ENCODE measurements around the gene ATP2B2. TPM values are rescaled to one million over a fixed set of nuclear protein-coding genes. Genes with fewer than 3 reads are reported as not detected.

ATP2B2 gene
- total RNA-seq, 1 experiment from 2014 or later = not detected

DNA sequence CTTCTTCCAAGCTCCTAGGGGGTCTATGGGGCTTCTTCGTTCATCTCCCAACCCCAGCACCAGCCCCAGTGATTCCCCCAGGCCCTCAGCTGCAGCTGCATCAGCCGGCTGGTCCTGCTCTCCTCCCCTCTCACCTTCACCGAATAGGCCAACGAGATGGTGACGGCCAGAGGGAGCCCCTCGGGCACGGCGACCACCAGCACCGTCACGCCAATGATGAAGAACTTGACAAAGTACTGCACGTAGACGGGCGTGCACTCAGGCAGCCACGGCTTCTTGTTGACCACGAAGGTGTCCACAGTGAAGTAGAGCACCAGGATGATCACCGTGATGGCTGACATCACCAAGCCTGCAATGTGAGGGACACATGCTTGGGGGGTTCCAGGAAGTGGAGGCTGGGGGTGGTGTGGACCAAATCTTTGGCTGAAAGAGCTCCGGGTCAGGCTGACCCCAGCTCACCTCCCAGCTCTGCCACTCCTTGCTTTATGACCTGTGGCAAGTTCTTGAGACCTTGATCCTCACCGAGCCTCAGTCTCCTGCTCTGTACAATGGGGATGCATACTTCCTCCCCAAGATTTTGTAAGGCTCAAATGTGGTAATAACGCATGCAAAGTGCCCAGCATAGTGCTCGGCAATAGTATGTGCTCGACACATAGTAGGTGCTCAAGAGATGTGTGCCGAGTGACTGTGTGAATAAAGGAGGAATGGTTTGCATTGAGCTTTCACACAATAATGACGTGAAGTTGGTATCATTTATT is 129.9 kb downstream of the ATP2B2 start:
- Histone ChIP-seq H3K79me2 (ENCODE audit: insufficient read depth, low read length) (no peaks in the 10 kb centered on the region), H3K9me3 (ENCODE audit: control insufficient read depth in 1 of 2, insufficient read depth in 1 of 2, low read depth in 1 of 2, low read length in 2 of 2) (no peaks in the 10 kb centered on the region), H3K36me3 (ENCODE audit: control insufficient read depth in 1 of 2, insufficient read depth in 2 of 2, low read length in 2 of 2) (no peaks in the 10 kb centered on the region), H4K20me1 (ENCODE audit: insufficient read depth) (no peaks in the 10 kb centered on the region), H3K4me2 (ENCODE audit: low read length) (no peak overlapping the region), H3K27me3 (ENCODE audit: insufficient read depth, low read length) (no peaks in the 10 kb centered on the region), H3K27ac (ENCODE audit: low read depth, low read length) (no peak overlapping the region), H3K9ac (ENCODE audit: low read length) (no peak overlapping the region), H3K4me1 (ENCODE audit: control insufficient read depth in 1 of 2, insufficient read depth in 2 of 2, low read length in 2 of 2) (peaks cover 18 to 29% of the 10 kb centered on the region in 2 experiments), H3K4me3 (replicated peaks in 1 of 2; ENCODE audit: low read depth in 1 of 2, low read length in 2 of 2) (no peak overlapping the region), H2AFZ (ENCODE audit: low read depth, low read length, poor library complexity, severe bottlenecking) (no peak overlapping the region), H3K9me2 (ENCODE audit: insufficient read depth) (no peaks in the 10 kb centered on the region)
- no TSS peak for BruUV-seq (replicated peaks)
- CTCF ChIA-PET = no interaction called here
- ATAC-seq = no peak
- TF ChIP-seq FOSL1 (IDR thresholded peaks at IDR 0.05; ENCODE audit: low read depth) (no peak), EGR1 (IDR thresholded peaks at IDR 0.05; ENCODE audit: low read depth) (no peak), JUND (IDR thresholded peaks at IDR 0.05) (no peak), ZNF274 (IDR thresholded peaks at IDR 0.05; ENCODE audit: low read depth, low read length) (no peak), EZH2phosphoT487 (IDR thresholded peaks at IDR 0.05; ENCODE audit: borderline replicate concordance) (no peak), POLR2AphosphoS5 (IDR thresholded peaks at IDR 0.05; ENCODE audit: low read depth, low read length) (no peak), SRF (IDR thresholded peaks at IDR 0.05; ENCODE audit: low read depth) (no peak), TCF7L2 (IDR thresholded peaks at IDR 0.05; ENCODE audit: borderline replicate concordance, extremely low read depth, insufficient read depth, insufficient read length) (no peak), SIN3A (IDR thresholded peaks at IDR 0.05; ENCODE audit: low read depth) (no peak), POLR2A (IDR thresholded peaks at IDR 0.05; ENCODE audit: borderline replicate concordance, extremely low read depth, insufficient read depth, insufficient read length) (no peak), YY1 (IDR thresholded peaks at IDR 0.05; ENCODE audit: extremely low read depth, insufficient replicate concordance, low read depth, low read length) (no peak), SP1 (IDR thresholded peaks at IDR 0.05; ENCODE audit: low read depth) (no peak)
- TF ChIP-seq, protein P1, sequence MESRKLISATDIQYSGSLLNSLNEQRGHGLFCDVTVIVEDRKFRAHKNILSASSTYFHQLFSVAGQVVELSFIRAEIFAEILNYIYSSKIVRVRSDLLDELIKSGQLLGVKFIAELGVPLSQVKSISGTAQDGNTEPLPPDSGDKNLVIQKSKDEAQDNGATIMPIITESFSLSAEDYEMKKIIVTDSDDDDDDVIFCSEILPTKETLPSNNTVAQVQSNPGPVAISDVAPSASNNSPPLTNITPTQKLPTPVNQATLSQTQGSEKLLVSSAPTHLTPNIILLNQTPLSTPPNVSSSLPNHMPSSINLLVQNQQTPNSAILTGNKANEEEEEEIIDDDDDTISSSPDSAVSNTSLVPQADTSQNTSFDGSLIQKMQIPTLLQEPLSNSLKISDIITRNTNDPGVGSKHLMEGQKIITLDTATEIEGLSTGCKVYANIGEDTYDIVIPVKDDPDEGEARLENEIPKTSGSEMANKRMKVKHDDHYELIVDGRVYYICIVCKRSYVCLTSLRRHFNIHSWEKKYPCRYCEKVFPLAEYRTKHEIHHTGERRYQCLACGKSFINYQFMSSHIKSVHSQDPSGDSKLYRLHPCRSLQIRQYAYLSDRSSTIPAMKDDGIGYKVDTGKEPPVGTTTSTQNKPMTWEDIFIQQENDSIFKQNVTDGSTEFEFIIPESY (IDR thresholded peaks at IDR 0.05; ENCODE audit: extremely low read depth, insufficient replicate concordance, low read length) = no peak
- TF ChIP-seq, protein P2, sequence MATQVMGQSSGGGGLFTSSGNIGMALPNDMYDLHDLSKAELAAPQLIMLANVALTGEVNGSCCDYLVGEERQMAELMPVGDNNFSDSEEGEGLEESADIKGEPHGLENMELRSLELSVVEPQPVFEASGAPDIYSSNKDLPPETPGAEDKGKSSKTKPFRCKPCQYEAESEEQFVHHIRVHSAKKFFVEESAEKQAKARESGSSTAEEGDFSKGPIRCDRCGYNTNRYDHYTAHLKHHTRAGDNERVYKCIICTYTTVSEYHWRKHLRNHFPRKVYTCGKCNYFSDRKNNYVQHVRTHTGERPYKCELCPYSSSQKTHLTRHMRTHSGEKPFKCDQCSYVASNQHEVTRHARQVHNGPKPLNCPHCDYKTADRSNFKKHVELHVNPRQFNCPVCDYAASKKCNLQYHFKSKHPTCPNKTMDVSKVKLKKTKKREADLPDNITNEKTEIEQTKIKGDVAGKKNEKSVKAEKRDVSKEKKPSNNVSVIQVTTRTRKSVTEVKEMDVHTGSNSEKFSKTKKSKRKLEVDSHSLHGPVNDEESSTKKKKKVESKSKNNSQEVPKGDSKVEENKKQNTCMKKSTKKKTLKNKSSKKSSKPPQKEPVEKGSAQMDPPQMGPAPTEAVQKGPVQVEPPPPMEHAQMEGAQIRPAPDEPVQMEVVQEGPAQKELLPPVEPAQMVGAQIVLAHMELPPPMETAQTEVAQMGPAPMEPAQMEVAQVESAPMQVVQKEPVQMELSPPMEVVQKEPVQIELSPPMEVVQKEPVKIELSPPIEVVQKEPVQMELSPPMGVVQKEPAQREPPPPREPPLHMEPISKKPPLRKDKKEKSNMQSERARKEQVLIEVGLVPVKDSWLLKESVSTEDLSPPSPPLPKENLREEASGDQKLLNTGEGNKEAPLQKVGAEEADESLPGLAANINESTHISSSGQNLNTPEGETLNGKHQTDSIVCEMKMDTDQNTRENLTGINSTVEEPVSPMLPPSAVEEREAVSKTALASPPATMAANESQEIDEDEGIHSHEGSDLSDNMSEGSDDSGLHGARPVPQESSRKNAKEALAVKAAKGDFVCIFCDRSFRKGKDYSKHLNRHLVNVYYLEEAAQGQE (IDR thresholded peaks at IDR 0.05; ENCODE audit: low read depth) = no peak
- TF ChIP-seq, protein P3, sequence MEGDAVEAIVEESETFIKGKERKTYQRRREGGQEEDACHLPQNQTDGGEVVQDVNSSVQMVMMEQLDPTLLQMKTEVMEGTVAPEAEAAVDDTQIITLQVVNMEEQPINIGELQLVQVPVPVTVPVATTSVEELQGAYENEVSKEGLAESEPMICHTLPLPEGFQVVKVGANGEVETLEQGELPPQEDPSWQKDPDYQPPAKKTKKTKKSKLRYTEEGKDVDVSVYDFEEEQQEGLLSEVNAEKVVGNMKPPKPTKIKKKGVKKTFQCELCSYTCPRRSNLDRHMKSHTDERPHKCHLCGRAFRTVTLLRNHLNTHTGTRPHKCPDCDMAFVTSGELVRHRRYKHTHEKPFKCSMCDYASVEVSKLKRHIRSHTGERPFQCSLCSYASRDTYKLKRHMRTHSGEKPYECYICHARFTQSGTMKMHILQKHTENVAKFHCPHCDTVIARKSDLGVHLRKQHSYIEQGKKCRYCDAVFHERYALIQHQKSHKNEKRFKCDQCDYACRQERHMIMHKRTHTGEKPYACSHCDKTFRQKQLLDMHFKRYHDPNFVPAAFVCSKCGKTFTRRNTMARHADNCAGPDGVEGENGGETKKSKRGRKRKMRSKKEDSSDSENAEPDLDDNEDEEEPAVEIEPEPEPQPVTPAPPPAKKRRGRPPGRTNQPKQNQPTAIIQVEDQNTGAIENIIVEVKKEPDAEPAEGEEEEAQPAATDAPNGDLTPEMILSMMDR (IDR thresholded peaks at IDR 0.05 in 2 of 3, conservative IDR thresholded peaks at IDR 0.05 in 1 of 3; ENCODE audit: borderline replicate concordance in 1 of 3, insufficient read depth in 1 of 3, low read depth in 2 of 3, low read length in 2 of 3) = no peak
- TF ChIP-seq, protein P4, sequence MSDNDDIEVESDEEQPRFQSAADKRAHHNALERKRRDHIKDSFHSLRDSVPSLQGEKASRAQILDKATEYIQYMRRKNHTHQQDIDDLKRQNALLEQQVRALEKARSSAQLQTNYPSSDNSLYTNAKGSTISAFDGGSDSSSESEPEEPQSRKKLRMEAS (IDR thresholded peaks at IDR 0.05) = no peak
- TF ChIP-seq, protein P5, sequence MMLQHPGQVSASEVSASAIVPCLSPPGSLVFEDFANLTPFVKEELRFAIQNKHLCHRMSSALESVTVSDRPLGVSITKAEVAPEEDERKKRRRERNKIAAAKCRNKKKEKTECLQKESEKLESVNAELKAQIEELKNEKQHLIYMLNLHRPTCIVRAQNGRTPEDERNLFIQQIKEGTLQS (IDR thresholded peaks at IDR 0.05) = no peak
- POLR2A ChIA-PET = no interaction called here
- intact Hi-C loops (cut with micrococcal nuclease) = no loop called here
- RAD21 ChIA-PET (ENCODE audit: low non-redundant PET in 1 of 2, low total read pairs in 2 of 2, uncharacterized antibody in 2 of 2, unreplicated experiment in 2 of 2) = no interaction called here
- no peak for DNase-seq (ENCODE audit: low read depth, low spot score)

Data from HCT116 (cell line).